Measurements from ENCODE around the gene ELK4.

GRCh38 chr1:205590777-205591513 is 40.9 kb downstream of the ELK4 start:
- TF ChIP-seq CTCF (IDR thresholded peaks at IDR 0.05) (no peak), POLR2AphosphoS5 (IDR thresholded peaks at IDR 0.05; ENCODE audit: low read depth, low read length) (no peak), RCOR1 (IDR thresholded peaks at IDR 0.05; ENCODE audit: low read length) (no peak), FOXJ3 (CRISPR knock-in tag; IDR thresholded peaks at IDR 0.05) (no peak), TCF12 (IDR thresholded peaks at IDR 0.05) (no peak), JUND (IDR thresholded peaks at IDR 0.05) (no peak)
- TF ChIP-seq, protein P1, sequence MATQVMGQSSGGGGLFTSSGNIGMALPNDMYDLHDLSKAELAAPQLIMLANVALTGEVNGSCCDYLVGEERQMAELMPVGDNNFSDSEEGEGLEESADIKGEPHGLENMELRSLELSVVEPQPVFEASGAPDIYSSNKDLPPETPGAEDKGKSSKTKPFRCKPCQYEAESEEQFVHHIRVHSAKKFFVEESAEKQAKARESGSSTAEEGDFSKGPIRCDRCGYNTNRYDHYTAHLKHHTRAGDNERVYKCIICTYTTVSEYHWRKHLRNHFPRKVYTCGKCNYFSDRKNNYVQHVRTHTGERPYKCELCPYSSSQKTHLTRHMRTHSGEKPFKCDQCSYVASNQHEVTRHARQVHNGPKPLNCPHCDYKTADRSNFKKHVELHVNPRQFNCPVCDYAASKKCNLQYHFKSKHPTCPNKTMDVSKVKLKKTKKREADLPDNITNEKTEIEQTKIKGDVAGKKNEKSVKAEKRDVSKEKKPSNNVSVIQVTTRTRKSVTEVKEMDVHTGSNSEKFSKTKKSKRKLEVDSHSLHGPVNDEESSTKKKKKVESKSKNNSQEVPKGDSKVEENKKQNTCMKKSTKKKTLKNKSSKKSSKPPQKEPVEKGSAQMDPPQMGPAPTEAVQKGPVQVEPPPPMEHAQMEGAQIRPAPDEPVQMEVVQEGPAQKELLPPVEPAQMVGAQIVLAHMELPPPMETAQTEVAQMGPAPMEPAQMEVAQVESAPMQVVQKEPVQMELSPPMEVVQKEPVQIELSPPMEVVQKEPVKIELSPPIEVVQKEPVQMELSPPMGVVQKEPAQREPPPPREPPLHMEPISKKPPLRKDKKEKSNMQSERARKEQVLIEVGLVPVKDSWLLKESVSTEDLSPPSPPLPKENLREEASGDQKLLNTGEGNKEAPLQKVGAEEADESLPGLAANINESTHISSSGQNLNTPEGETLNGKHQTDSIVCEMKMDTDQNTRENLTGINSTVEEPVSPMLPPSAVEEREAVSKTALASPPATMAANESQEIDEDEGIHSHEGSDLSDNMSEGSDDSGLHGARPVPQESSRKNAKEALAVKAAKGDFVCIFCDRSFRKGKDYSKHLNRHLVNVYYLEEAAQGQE (IDR thresholded peaks at IDR 0.05; ENCODE audit: low read depth, low read length), result no peak
- TF ChIP-seq, protein P2, sequence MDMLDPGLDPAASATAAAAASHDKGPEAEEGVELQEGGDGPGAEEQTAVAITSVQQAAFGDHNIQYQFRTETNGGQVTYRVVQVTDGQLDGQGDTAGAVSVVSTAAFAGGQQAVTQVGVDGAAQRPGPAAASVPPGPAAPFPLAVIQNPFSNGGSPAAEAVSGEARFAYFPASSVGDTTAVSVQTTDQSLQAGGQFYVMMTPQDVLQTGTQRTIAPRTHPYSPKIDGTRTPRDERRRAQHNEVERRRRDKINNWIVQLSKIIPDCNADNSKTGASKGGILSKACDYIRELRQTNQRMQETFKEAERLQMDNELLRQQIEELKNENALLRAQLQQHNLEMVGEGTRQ (IDR thresholded peaks at IDR 0.05; ENCODE audit: borderline replicate concordance, low read depth, low read length), result no peak

Data from SK-N-SH (cell line).